H9 (cell line): Measurements from ENCODE around the gene CSNK1A1. TPM values are rescaled to one million over a fixed set of nuclear protein-coding genes. Genes with fewer than 3 reads are reported as not detected.

Source experiments
- DNase-seq: peaks from one replicate; pipeline ENCODE4 v3.0.0-alpha.2; 2017
- H2AFZ ChIP-seq: one replicate; pipeline ENCODE4 v1.6.1; 2013; ENCODE audit warnings: mild to moderate bottlenecking, low read length, control low read depth, moderate library complexity
- H2AK5ac ChIP-seq: 2 replicates; pipeline ENCODE4 v1.6.1; 2013; ENCODE audit warnings: low read length, control low read depth, mixed read lengths; ENCODE audit not compliant: insufficient read length
- H2BK120ac ChIP-seq: one replicate; pipeline ENCODE4 v1.6.1; 2013; ENCODE audit warnings: low read depth, mild to moderate bottlenecking, low read length, control low read depth, inconsistent platforms; ENCODE audit not compliant: poor library complexity, severe bottlenecking
- H2BK12ac ChIP-seq: 2 replicates; pipeline ENCODE4 v1.6.1; 2013; ENCODE audit warnings: low read length, control low read depth, mixed read lengths, low read depth; ENCODE audit not compliant: insufficient read length
- H2BK15ac ChIP-seq: 2 replicates; pipeline ENCODE4 v1.6.1; 2013; ENCODE audit warnings: low read depth, low read length, control low read depth
- H2BK20ac ChIP-seq: one replicate; pipeline ENCODE4 v1.6.1; 2013; ENCODE audit warnings: low read depth, mild to moderate bottlenecking, low read length, control low read depth, inconsistent platforms; ENCODE audit not compliant: poor library complexity, severe bottlenecking
- H2BK5ac ChIP-seq: 2 replicates; pipeline ENCODE4 v1.6.1; 2013; ENCODE audit warnings: low read length, control low read depth, mixed read lengths; ENCODE audit not compliant: insufficient read length
- H3K14ac ChIP-seq: 2 replicates; pipeline ENCODE4 v1.6.1; 2013; ENCODE audit warnings: low read length, control low read depth; ENCODE audit not compliant: insufficient read depth
- H3K18ac ChIP-seq: 2 replicates; pipeline ENCODE4 v1.6.1; 2013; ENCODE audit warnings: low read depth, mild to moderate bottlenecking, mixed read lengths, low read length, control low read depth; ENCODE audit not compliant: insufficient read length
- H3K23ac ChIP-seq: 2 replicates; pipeline ENCODE4 v1.6.1; 2013; ENCODE audit warnings: low read length, control low read depth, mixed read lengths, low read depth; ENCODE audit not compliant: insufficient read length
- H3K23me2 ChIP-seq: 2 replicates; pipeline ENCODE4 v1.6.1; 2013; ENCODE audit warnings: low read depth, mild to moderate bottlenecking, mixed read lengths, low read length, control low read depth; ENCODE audit not compliant: insufficient read length, poor library complexity, severe bottlenecking
- H3K27ac ChIP-seq: 2 replicates; pipeline ENCODE4 v1.5.1; 2013; ENCODE audit warnings: low read length, control low read depth, mixed read lengths, low read depth; ENCODE audit not compliant: insufficient read length
- H3K27me3 ChIP-seq: 2 replicates; pipeline ENCODE4 v1.6.1; 2013; ENCODE audit warnings: low read length, control low read depth, inconsistent platforms; ENCODE audit not compliant: insufficient read depth
- H3K4ac ChIP-seq: 2 replicates; pipeline ENCODE4 v1.6.1; 2013; ENCODE audit warnings: low read depth, mild to moderate bottlenecking, control low read depth, inconsistent platforms, low read length, moderate library complexity
- H3K4me1 ChIP-seq: 2 replicates; pipeline ENCODE4 v1.6.1; 2013; ENCODE audit warnings: low read length, control low read depth, inconsistent platforms; ENCODE audit not compliant: insufficient read depth
- H3K4me2 ChIP-seq: 2 replicates; pipeline ENCODE4 v1.6.1; 2013; ENCODE audit warnings: low read length, control low read depth, mixed read lengths; ENCODE audit not compliant: insufficient read length, insufficient read depth
- H3K56ac ChIP-seq: 2 replicates; pipeline ENCODE4 v1.6.1; 2013; ENCODE audit warnings: low read depth, mild to moderate bottlenecking, mixed read lengths, low read length, control low read depth; ENCODE audit not compliant: insufficient read length
- H3K79me1 ChIP-seq: 2 replicates; pipeline ENCODE4 v1.6.1; 2013; ENCODE audit warnings: low read depth, mild to moderate bottlenecking, moderate library complexity, low read length, control low read depth, inconsistent platforms; ENCODE audit not compliant: insufficient read depth, poor library complexity, severe bottlenecking
- H3K79me2 ChIP-seq: 2 replicates; pipeline ENCODE4 v1.6.1; 2013; ENCODE audit warnings: low read length, control low read depth, inconsistent platforms; ENCODE audit not compliant: insufficient read depth
- H3K9ac ChIP-seq: 2 replicates; pipeline ENCODE4 v1.6.1; 2013; ENCODE audit warnings: low read length, control low read depth, mixed read lengths; ENCODE audit not compliant: insufficient read length; ENCODE audit errors: extremely low read depth
- H3K9me3 ChIP-seq: one replicate; pipeline ENCODE4 v1.6.1; 2013; ENCODE audit warnings: low read depth, low read length, inconsistent platforms; ENCODE audit not compliant: control insufficient read depth
- H3T11ph ChIP-seq: one replicate; pipeline ENCODE4 v1.6.1; 2013; ENCODE audit warnings: mild to moderate bottlenecking, low read length, control low read depth, inconsistent platforms
- H4K20me1 ChIP-seq: one replicate; pipeline ENCODE4 v1.6.1; 2013; ENCODE audit not compliant: control insufficient read depth, insufficient read length, insufficient read depth
- H4K5ac ChIP-seq: 2 replicates; pipeline ENCODE4 v1.6.1; 2013; ENCODE audit warnings: low read depth, mild to moderate bottlenecking, mixed read lengths, low read length, control low read depth; ENCODE audit not compliant: insufficient read length
- H4K8ac ChIP-seq: replicated peaks from 2 replicates; pipeline ENCODE4 v1.6.1; 2013; ENCODE audit warnings: low read length, control low read depth, mixed read lengths, low read depth; ENCODE audit not compliant: insufficient read length
- H4K91ac ChIP-seq: 2 replicates; pipeline ENCODE4 v1.6.1; 2013; ENCODE audit warnings: low read depth, mild to moderate bottlenecking, moderate library complexity, mixed read lengths, low read length, control low read depth; ENCODE audit not compliant: insufficient read length
- H3K27ac Mint-ChIP-seq, 3 experiments: 2 replicates in 2 of 3; 3 replicates in 1 of 3; pipeline ENCODE4 v1.8.0; 2020 to 2021; ENCODE audit warnings: mixed read lengths in 3 of 3, mild to moderate bottlenecking in 1 of 3, moderate library complexity in 1 of 3
- H3K27me3 Mint-ChIP-seq: 2 replicates; pipeline ENCODE4 v1.8.0; 2021; ENCODE audit warnings: low read depth, mild to moderate bottlenecking, moderate library complexity, mixed read lengths
- H3K36me3 Mint-ChIP-seq, 3 experiments: 2 replicates in 2 of 3; 3 replicates in 1 of 3; pipeline ENCODE4 v1.8.0; 2020 to 2021; ENCODE audit warnings: low read depth in 3 of 3, mixed read lengths in 3 of 3; ENCODE audit not compliant: insufficient read depth in 1 of 3
- H3K4me1 Mint-ChIP-seq, 2 experiments: 2 replicates each; pipeline ENCODE4 v1.8.0; 2020; ENCODE audit warnings: mixed read lengths in 2 of 2
- H3K4me3 Mint-ChIP-seq, 2 experiments: 2 replicates in 1 of 2; 3 replicates in 1 of 2; pipeline ENCODE4 v1.8.0; 2020 to 2021; ENCODE audit warnings: mild to moderate bottlenecking in 2 of 2, mixed read lengths in 2 of 2, moderate library complexity in 1 of 2
- H3K9me3 Mint-ChIP-seq, 2 experiments: 2 replicates in 1 of 2; 3 replicates in 1 of 2; pipeline ENCODE4 v1.8.0; 2020; ENCODE audit warnings: mild to moderate bottlenecking in 2 of 2, mixed read lengths in 2 of 2, moderate library complexity in 1 of 2
- CTCF ChIP-seq: fragments of 200-600 bp; sonication (generic); conservative IDR thresholded peaks from 3 replicates; pipeline ENCODE4 v1.8.0; 2021; ENCODE audit warnings: antibody characterized with exemption, mild to moderate bottlenecking
- WGBS: extraction: QIAGEN DNeasy Blood & Tissue Kit; methylation state at CpG from one replicate; pipeline ENCODE4 v1.1.7; 2013; ENCODE audit warnings: missing lambda C conversion rate, low lambda C conversion rate, mixed read lengths; ENCODE audit not compliant: insufficient read length; ENCODE audit errors: extremely low coverage; 5-methylcytosine and 5-hydroxymethylcytosine counted together
- total RNA-seq: library from RNA; stranded (reverse); gene quantifications from 2 replicates; pipeline ENCODE4 v1.2.1, GENCODE V29; 2021

CSNK1A1 gene
- total RNA-seq, 1 experiment from 2014 or later: 310 TPM

GRCh38 chr5:149487672-149488071, 63.6 kb downstream of the CSNK1A1 start:
- H4K91ac ChIP-seq: no peak overlapping the region
- H3K27ac ChIP-seq: no peak overlapping the region

More at GRCh38 chr5:149487672-149488071, 63.6 kb downstream of the CSNK1A1 start:
- Mint-ChIP-seq H3K27ac (0 out of 7 replicates have a peak overlapping the region, but pooled peaks of 1 of the 3 experiments have one; percentile 48), H3K9me3 (no peaks in the 10 kb centered on the region), H3K4me3 (no peak overlapping the region), H3K36me3 (no peaks in the 10 kb centered on the region), H3K27me3 (peaks cover 2% of the 10 kb centered on the region; the same call in 1 of the 2 replicates), H3K4me1 (peaks cover 3% of the 10 kb centered on the region in 2 experiments; a peak in 1 of 4 replicates)
- Histone ChIP-seq H3K23me2 (no peaks in the 10 kb centered on the region), H3K14ac (no peak overlapping the region), H4K8ac (no peak overlapping the region), H2AK5ac (no peak overlapping the region), H3K9ac (no peak overlapping the region), H2AFZ (no peak overlapping the region), H3K4me2 (no peak overlapping the region), H2BK20ac (no peak overlapping the region), H3K56ac (no peak overlapping the region), H4K20me1 (no peaks in the 10 kb centered on the region), H3K4me1 (no peaks in the 10 kb centered on the region), H3K27me3 (no peaks in the 10 kb centered on the region), H3K9me3 (no peaks in the 10 kb centered on the region), H3K79me1 (no peaks in the 10 kb centered on the region), H2BK120ac (no peak overlapping the region), H3K79me2 (no peaks in the 10 kb centered on the region), H2BK15ac (no peak overlapping the region), H3K23ac (no peak overlapping the region), H3K4ac (no peak overlapping the region), H2BK5ac (no peak overlapping the region), H3T11ph (no peak overlapping the region), H4K5ac (no peak overlapping the region), H3K18ac (no peak overlapping the region), H2BK12ac (no peak overlapping the region)
- no CpG with 5 or more reads among the region's 2 CpGs for WGBS
- no peak for TF ChIP-seq CTCF
- peak; percentile 12 for DNase-seq
